ENCODE data around the gene TCF12. TPM values are rescaled to one million over a fixed set of nuclear protein-coding genes. Genes with fewer than 3 reads are reported as not detected.

TCF12 gene
- total and polyA plus RNA-seq, 2 donors (not counting 3 experiments of a cell fraction or from before 2014, with no cell fraction given) = 72.1 to 133 TPM

DNA sequence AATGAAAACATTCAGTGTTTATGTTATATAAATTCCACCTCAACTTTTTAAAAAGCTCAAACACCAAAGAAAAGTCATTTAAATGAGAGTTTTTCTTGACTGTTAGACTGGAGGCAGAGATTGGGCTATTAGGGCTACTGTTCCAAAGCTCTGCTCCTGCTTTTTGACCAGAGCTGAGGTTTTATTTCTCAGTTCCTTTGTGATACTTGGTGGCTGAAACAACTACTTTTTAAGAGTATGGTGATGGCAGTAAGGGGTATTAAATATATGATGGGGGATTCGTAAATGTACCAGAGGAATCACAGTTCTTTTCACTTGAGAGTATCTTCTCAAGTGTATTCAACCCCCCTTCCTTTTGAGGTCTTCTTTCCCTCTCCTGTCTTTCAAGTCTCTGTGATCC, 271.8 kb downstream of the TCF12 start:
- Histone ChIP-seq H3K4me3 (replicated peaks in 1 of 3; ENCODE audit: insufficient read depth in 1 of 3, low read depth in 1 of 3, low read length in 3 of 3) (no peak overlapping the region), H3K27me3 (ENCODE audit: control insufficient read depth in 2 of 2, insufficient read depth in 2 of 2, low read length in 2 of 2) (no peaks in the 10 kb centered on the region), H4K20me1 (replicated peaks; ENCODE audit: control insufficient read depth, extremely low read depth, insufficient read depth, low read length) (no peaks in the 10 kb centered on the region), H3K9me3 (replicated peaks; ENCODE audit: control insufficient read depth, insufficient read depth, low read length) (no peaks in the 10 kb centered on the region), H2AFZ (ENCODE audit: low read depth, low read length) (no peak overlapping the region), H3K79me2 (ENCODE audit: control insufficient read depth, insufficient read depth, low read length) (no peaks in the 10 kb centered on the region), H3K4me1 (ENCODE audit: control insufficient read depth, extremely low read depth, insufficient read depth, low read length) (no peaks in the 10 kb centered on the region), H3K4me2 (ENCODE audit: insufficient read depth, low read length) (no peak overlapping the region), H3K36me3 (ENCODE audit: control insufficient read depth in 2 of 2, extremely low read depth in 1 of 2, insufficient read depth in 2 of 2, low read length in 2 of 2) (peaks cover 0 to 3% of the 10 kb centered on the region in 2 experiments), H3K9ac (replicated peaks; ENCODE audit: extremely low read depth, insufficient read depth, low read length) (no peak overlapping the region), H3K9me1 (replicated peaks; ENCODE audit: control insufficient read depth, extremely low read depth, insufficient read depth, low read length) (no peaks in the 10 kb centered on the region), H3K27ac (ENCODE audit: insufficient read depth, low read depth, low read length) (no peak overlapping the region)
- BruUV-seq (replicated peaks) = no TSS peak
- CTCF ChIA-PET = interaction anchor here (0.7 to 1.8 kb wide), 3 partner anchors 14 to 43 kb away, joined by 3 to 6 read pairs (median 6); no protein-coding TSS in a partner anchor
- DNase-seq (ENCODE audit: low read depth, low spot score) (no peak), FAIRE-seq (no peak)
- POLR2A ChIA-PET = no interaction called here
- TF ChIP-seq FOS (IDR thresholded peaks at IDR 0.05; ENCODE audit: borderline replicate concordance, insufficient read depth, low read length) = no peak
- no peak for TF ChIP-seq MYC (IDR thresholded peaks at IDR 0.05; ENCODE audit: low read depth, low read length)
- no peak for TF ChIP-seq POLR2AphosphoS5 (IDR thresholded peaks at IDR 0.05; ENCODE audit: insufficient read depth, low read depth, low read length)
- no peak for TF ChIP-seq EZH2 (IDR thresholded peaks at IDR 0.05; ENCODE audit: borderline replicate concordance, low read depth, low read length, severe bottlenecking)
- no peak for TF ChIP-seq JUN (IDR thresholded peaks at IDR 0.05; ENCODE audit: borderline replicate concordance, insufficient read depth, insufficient read length, low read depth)
- no peak for TF ChIP-seq POLR2A (IDR thresholded peaks at IDR 0.05; ENCODE audit: low read depth, low read length)
- intact Hi-C loops (cut with micrococcal nuclease) = no loop called here
- dilution Hi-C loops (cut with MboI; ENCODE audit: extremely low pct_ligation_motif_present, low sequenced_read_pairs) = no loop called here

DNA sequence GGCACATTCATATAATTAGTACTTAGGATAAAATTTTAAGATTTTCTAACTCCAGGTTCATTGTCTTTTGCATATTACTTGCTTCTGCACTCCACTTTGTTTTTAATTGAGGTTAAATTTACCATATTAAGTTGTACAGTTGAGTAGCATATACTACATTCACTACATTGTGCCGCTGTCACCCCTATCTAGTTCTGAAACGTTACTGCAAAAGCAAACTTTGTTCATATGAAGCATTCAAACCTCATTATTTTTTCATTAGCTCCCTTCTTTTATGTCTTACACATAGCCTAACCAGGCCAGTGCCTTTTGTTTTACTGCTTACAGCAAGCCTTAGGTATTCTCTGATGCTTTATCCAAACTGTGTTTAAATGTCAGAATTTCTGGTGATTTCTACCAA, 274.7 kb downstream of the TCF12 start:
- CTCF ChIA-PET = interaction anchor here (1.2 kb wide), 1 partner anchor 14 kb away, joined by 4 read pairs; no protein-coding TSS in a partner anchor
- dilution Hi-C loops (cut with MboI; ENCODE audit: extremely low pct_ligation_motif_present, low sequenced_read_pairs) = no loop called here

More for the DNA sequence above, 274.7 kb downstream of the TCF12 start:
- Histone ChIP-seq H2AFZ (ENCODE audit: low read depth, low read length) (no peak overlapping the region), H3K4me1 (ENCODE audit: control insufficient read depth, extremely low read depth, insufficient read depth, low read length) (peaks cover 2% of the 10 kb centered on the region), H3K9ac (replicated peaks; ENCODE audit: extremely low read depth, insufficient read depth, low read length) (no peak overlapping the region), H3K4me2 (ENCODE audit: insufficient read depth, low read length) (no peak overlapping the region), H3K27me3 (ENCODE audit: control insufficient read depth in 2 of 2, insufficient read depth in 2 of 2, low read length in 2 of 2) (no peaks in the 10 kb centered on the region), H3K79me2 (ENCODE audit: control insufficient read depth, insufficient read depth, low read length) (no peaks in the 10 kb centered on the region), H3K9me1 (replicated peaks; ENCODE audit: control insufficient read depth, extremely low read depth, insufficient read depth, low read length) (no peaks in the 10 kb centered on the region), H3K9me3 (replicated peaks; ENCODE audit: control insufficient read depth, insufficient read depth, low read length) (no peaks in the 10 kb centered on the region), H3K27ac (ENCODE audit: insufficient read depth, low read depth, low read length) (no peak overlapping the region), H3K36me3 (ENCODE audit: control insufficient read depth in 2 of 2, extremely low read depth in 1 of 2, insufficient read depth in 2 of 2, low read length in 2 of 2) (peaks cover 2 to 3% of the 10 kb centered on the region in 2 experiments), H3K4me3 (replicated peaks in 1 of 3; ENCODE audit: insufficient read depth in 1 of 3, low read depth in 1 of 3, low read length in 3 of 3) (no peak overlapping the region), H4K20me1 (replicated peaks; ENCODE audit: control insufficient read depth, extremely low read depth, insufficient read depth, low read length) (no peaks in the 10 kb centered on the region)
- no TSS peak for BruUV-seq (replicated peaks)
- TF ChIP-seq, protein P1, sequence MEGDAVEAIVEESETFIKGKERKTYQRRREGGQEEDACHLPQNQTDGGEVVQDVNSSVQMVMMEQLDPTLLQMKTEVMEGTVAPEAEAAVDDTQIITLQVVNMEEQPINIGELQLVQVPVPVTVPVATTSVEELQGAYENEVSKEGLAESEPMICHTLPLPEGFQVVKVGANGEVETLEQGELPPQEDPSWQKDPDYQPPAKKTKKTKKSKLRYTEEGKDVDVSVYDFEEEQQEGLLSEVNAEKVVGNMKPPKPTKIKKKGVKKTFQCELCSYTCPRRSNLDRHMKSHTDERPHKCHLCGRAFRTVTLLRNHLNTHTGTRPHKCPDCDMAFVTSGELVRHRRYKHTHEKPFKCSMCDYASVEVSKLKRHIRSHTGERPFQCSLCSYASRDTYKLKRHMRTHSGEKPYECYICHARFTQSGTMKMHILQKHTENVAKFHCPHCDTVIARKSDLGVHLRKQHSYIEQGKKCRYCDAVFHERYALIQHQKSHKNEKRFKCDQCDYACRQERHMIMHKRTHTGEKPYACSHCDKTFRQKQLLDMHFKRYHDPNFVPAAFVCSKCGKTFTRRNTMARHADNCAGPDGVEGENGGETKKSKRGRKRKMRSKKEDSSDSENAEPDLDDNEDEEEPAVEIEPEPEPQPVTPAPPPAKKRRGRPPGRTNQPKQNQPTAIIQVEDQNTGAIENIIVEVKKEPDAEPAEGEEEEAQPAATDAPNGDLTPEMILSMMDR (IDR thresholded peaks at IDR 0.05; ENCODE audit: extremely low read depth in 1 of 2, insufficient read depth in 1 of 2, low read depth in 1 of 2, low read length in 2 of 2) = no peak
- no peak for TF ChIP-seq FOS (IDR thresholded peaks at IDR 0.05; ENCODE audit: borderline replicate concordance, insufficient read depth, low read length)
- intact Hi-C loops (cut with micrococcal nuclease) = no loop called here
- DNase-seq (ENCODE audit: low read depth, low spot score) (no peak), FAIRE-seq (no peak)
- POLR2A ChIA-PET = no interaction called here
